PC-9 (cell line): Measurements from ENCODE around the gene SLC9A9. TPM values are rescaled to one million over a fixed set of nuclear protein-coding genes. Genes with fewer than 3 reads are reported as not detected.

Experiments used
- BruUV-seq: library from RNA; stranded (reverse); fragments of 400-500 nt; replicated peaks from 2 replicates; lab custom pipeline; 2021; lab: Mats Ljungman, UMichigan
- CTCF ChIA-PET: fragments of 300-600 bp; sonication (Branson Sonifier 250); formaldehyde crosslinking; loops from one replicate; lab custom pipeline; 2022; ENCODE audit warnings: antibody characterized with exemption; lab: Charles Lee
- POLR2A ChIA-PET: fragments of 300-600 bp; sonication (Branson Sonifier 250); formaldehyde crosslinking; loops from one replicate; lab custom pipeline; 2022; ENCODE audit warnings: antibody characterized with exemption; ENCODE audit not compliant: unreplicated experiment; lab: Charles Lee
- DNase-seq, 2 experiments: peaks; one replicate each; pipeline versions ENCODE4 v3.0.0 to v3.0.0-alpha.2; 2015 to 2022; ENCODE audit warnings: mixed read lengths in 1 of 2
- H2AFZ ChIP-seq: fragments of 200-600 bp; sonication (generic); 2 replicates; pipeline ENCODE4 v1.8.1; 2017; ENCODE audit warnings: antibody characterized with exemption
- H3F3A ChIP-seq: fragments of 200-600 bp; sonication (generic); 2 replicates; pipeline ENCODE4 v1.8.1; 2017; ENCODE audit warnings: antibody characterized with exemption, mild to moderate bottlenecking, low read depth; ENCODE audit not compliant: insufficient read depth
- H3K27ac ChIP-seq: fragments of 200-600 bp; sonication (generic); 2 replicates; pipeline ENCODE4 v1.6.1; 2016; ENCODE audit warnings: mixed run types
- H3K27me3 ChIP-seq: fragments of 200-600 bp; sonication (generic); 2 replicates; pipeline ENCODE4 v1.6.1; 2016; ENCODE audit warnings: low read depth, mixed run types; ENCODE audit not compliant: insufficient read depth
- H3K36me3 ChIP-seq: fragments of 200-600 bp; sonication (generic); 2 replicates; pipeline ENCODE4 v1.6.1; 2016; ENCODE audit warnings: low read depth, mixed run types
- H3K4me1 ChIP-seq: fragments of 200-600 bp; sonication (generic); replicated peaks from 2 replicates; pipeline ENCODE4 v1.6.1; 2016; ENCODE audit warnings: mixed run types; ENCODE audit not compliant: insufficient read depth
- H3K4me2 ChIP-seq: fragments of 200-600 bp; sonication (generic); 2 replicates; pipeline ENCODE4 v1.6.1; 2017; ENCODE audit warnings: mixed run types
- H3K4me3 ChIP-seq: fragments of 200-600 bp; sonication (generic); 2 replicates; pipeline ENCODE4 v1.6.1; 2016; ENCODE audit warnings: mixed run types
- H3K79me2 ChIP-seq: fragments of 200-600 bp; sonication (generic); 2 replicates; pipeline ENCODE4 v1.6.1; 2017; ENCODE audit warnings: low read depth, mixed run types
- H3K9me2 ChIP-seq: fragments of 200-600 bp; sonication (generic); 2 replicates; pipeline ENCODE4 v1.8.1; 2017; ENCODE audit warnings: mild to moderate bottlenecking; ENCODE audit not compliant: insufficient read depth
- H3K9me3 ChIP-seq: fragments of 200-600 bp; sonication (generic); 2 replicates; pipeline ENCODE4 v1.8.1; 2016; ENCODE audit warnings: low read depth; ENCODE audit not compliant: insufficient read depth
- H4K20me1 ChIP-seq: fragments of 200-600 bp; sonication (generic); 2 replicates; pipeline ENCODE4 v1.8.1; 2017; ENCODE audit not compliant: insufficient read depth
- EZH2 ChIP-seq: fragments of 200-600 bp; sonication (generic); IDR thresholded peaks from 2 replicates; pipeline ENCODE4 v1.8.0; 2017; ENCODE audit warnings: antibody characterized with exemption, low read depth
- intact Hi-C: fragments of 100-400 bp; cut with micrococcal nuclease; formaldehyde crosslinking; loops from one replicate; pipeline ENCODE4 v1.10.0; 2022; ENCODE audit not compliant: unreplicated experiment
- total RNA-seq: library from RNA; stranded (reverse); gene quantifications from 2 replicates; pipeline ENCODE4 v1.2.3, GENCODE V29; 2021
- TF ChIP-seq, protein P1 (sequence below): fragments of 200-600 bp; sonication (generic); conservative IDR thresholded peaks from 2 replicates; pipeline ENCODE4 v1.6.1; 2017; ENCODE audit warnings: mixed run types, antibody characterized with exemption, mild to moderate bottlenecking, moderate library complexity

SLC9A9 gene
- total RNA-seq, 1 experiment from 2014 or later: 1.7 TPM

GRCh38 chr3:143295201-143296080, 552.8 kb downstream of the SLC9A9 start:
- H3K4me1 ChIP-seq: no peaks in the 10 kb centered on the region
- no peak overlapping the region for H3K4me3 ChIP-seq
- no peak overlapping the region for H3K4me2 ChIP-seq
- H3K36me3 ChIP-seq: no peaks in the 10 kb centered on the region
- intact Hi-C loops: no loop called here
- DNase-seq: no peak
- H3K79me2 ChIP-seq: no peaks in the 10 kb centered on the region
- no peaks in the 10 kb centered on the region for H3K27me3 ChIP-seq
- no peaks in the 10 kb centered on the region for H3F3A ChIP-seq
- no peaks in the 10 kb centered on the region; the same call in 1 of the 2 replicates for H3K9me3 ChIP-seq
- no peaks in the 10 kb centered on the region for H3K9me2 ChIP-seq
- TF ChIP-seq EZH2: no peak
- TF ChIP-seq, protein P1, sequence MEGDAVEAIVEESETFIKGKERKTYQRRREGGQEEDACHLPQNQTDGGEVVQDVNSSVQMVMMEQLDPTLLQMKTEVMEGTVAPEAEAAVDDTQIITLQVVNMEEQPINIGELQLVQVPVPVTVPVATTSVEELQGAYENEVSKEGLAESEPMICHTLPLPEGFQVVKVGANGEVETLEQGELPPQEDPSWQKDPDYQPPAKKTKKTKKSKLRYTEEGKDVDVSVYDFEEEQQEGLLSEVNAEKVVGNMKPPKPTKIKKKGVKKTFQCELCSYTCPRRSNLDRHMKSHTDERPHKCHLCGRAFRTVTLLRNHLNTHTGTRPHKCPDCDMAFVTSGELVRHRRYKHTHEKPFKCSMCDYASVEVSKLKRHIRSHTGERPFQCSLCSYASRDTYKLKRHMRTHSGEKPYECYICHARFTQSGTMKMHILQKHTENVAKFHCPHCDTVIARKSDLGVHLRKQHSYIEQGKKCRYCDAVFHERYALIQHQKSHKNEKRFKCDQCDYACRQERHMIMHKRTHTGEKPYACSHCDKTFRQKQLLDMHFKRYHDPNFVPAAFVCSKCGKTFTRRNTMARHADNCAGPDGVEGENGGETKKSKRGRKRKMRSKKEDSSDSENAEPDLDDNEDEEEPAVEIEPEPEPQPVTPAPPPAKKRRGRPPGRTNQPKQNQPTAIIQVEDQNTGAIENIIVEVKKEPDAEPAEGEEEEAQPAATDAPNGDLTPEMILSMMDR: no peak
- ChIA-PET CTCF (no interaction called here), POLR2A (no interaction called here)
- no peaks in the 10 kb centered on the region for H4K20me1 ChIP-seq
- no peak overlapping the region for H2AFZ ChIP-seq
- no peak overlapping the region for H3K27ac ChIP-seq
- BruUV-seq: no TSS peak

DNA sequence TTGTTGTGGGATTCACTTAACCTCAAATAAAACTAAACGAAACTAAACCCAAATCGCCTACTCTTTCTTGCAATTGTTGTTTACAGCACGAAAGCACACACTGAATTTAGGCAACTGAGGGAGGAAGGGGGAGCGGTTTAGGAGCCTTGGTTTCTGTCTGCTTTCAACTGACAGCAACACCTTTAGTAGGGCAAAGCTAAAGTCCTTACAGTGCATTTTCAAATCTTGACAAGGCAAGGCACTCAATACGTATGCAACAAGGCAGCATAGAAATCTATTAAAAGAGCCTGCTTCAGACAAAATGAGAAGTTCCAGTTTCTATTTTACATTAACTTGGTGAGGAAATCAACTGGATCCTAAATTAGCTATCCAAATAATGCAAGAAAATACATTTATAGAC, 554.1 kb downstream of the SLC9A9 start:
- DNase-seq: no peak
- intact Hi-C loops: no loop called here
- Histone ChIP-seq H3F3A (no peaks in the 10 kb centered on the region), H3K36me3 (no peaks in the 10 kb centered on the region), H3K79me2 (no peaks in the 10 kb centered on the region), H3K4me3 (no peak overlapping the region), H3K4me2 (no peak overlapping the region), H4K20me1 (no peaks in the 10 kb centered on the region), H3K9me3 (no peaks in the 10 kb centered on the region; the same call in 1 of the 2 replicates), H3K27me3 (no peaks in the 10 kb centered on the region), H3K4me1 (no peaks in the 10 kb centered on the region), H3K27ac (no peak overlapping the region), H3K9me2 (no peaks in the 10 kb centered on the region), H2AFZ (no peak overlapping the region)
- CTCF ChIA-PET: no interaction called here
- POLR2A ChIA-PET: no interaction called here
- no TSS peak for BruUV-seq
- TF ChIP-seq EZH2: no peak
- TF ChIP-seq, protein P1: no peak

GRCh38 chr3:143291836-143292447, 556.3 kb downstream of the SLC9A9 start:
- no peaks in the 10 kb centered on the region for H3F3A ChIP-seq
- DNase-seq: no peak
- POLR2A ChIA-PET: interaction anchor here (0.5 kb wide), 1 partner anchor 207 kb away, joined by 15 read pairs; no protein-coding TSS in a partner anchor
- H3K79me2 ChIP-seq: no peaks in the 10 kb centered on the region
- H3K9me3 ChIP-seq: no peaks in the 10 kb centered on the region; the same call in 1 of the 2 replicates
- no peaks in the 10 kb centered on the region for H3K36me3 ChIP-seq
- no peak overlapping the region for H3K27ac ChIP-seq
- intact Hi-C loops: no loop called here
- TF ChIP-seq EZH2: no peak
- TF ChIP-seq, protein P1: no peak
- H3K9me2 ChIP-seq: no peaks in the 10 kb centered on the region
- no peaks in the 10 kb centered on the region for H3K27me3 ChIP-seq
- CTCF ChIA-PET: no interaction called here
- H3K4me1 ChIP-seq: no peaks in the 10 kb centered on the region
- H2AFZ ChIP-seq: no peak overlapping the region
- H3K4me2 ChIP-seq: no peak overlapping the region
- BruUV-seq: no TSS peak
- no peaks in the 10 kb centered on the region for H4K20me1 ChIP-seq
- no peak overlapping the region for H3K4me3 ChIP-seq
